DOHH2 (cell line): ENCODE data around the gene BCL2A1.

Experiments used
- EZH2phosphoT487 ChIP-seq: fragments of 200-600 bp; sonication (generic); IDR thresholded peaks from 2 replicates; pipeline ENCODE4 v1.6.1; 2017; ENCODE audit warnings: borderline replicate concordance, mild to moderate bottlenecking, antibody characterized with exemption, low read length, moderate library complexity, mixed read lengths
- TF ChIP-seq, protein P1 (sequence below): fragments of 200-600 bp; sonication (generic); IDR thresholded peaks from one replicate; pipeline ENCODE4 v1.5.1; 2014; ENCODE audit warnings: antibody characterized with exemption, mild to moderate bottlenecking, low read depth, low read length; ENCODE audit not compliant: poor library complexity, severe bottlenecking

DNA sequence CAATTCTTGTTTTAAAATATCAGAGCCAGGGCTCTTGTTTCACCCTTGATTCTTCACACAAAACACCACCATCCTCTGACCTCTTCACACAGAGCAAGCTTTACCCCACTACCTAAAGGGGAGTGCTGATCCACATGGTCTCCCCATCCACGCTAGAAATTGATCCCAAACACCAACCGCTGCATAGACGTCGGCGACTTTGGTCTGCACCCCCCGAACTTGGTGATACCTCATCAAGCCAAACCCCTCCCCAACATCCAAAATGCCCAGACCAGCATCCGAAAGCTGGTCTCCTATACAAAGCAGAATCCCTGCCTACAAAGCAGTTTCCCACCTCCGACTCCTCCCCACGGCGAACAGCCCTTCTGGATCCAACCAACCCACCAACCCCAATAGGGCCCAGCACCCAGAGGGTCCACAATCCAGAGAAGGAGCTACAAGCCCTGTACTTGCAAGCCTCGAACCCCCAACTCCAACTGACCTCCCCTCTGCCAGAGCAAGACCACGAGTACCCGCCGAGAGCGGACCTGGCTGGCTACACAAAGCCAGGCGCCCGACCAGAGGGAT is 48.4 kb downstream of the BCL2A1 start:
- TF ChIP-seq, protein P1, sequence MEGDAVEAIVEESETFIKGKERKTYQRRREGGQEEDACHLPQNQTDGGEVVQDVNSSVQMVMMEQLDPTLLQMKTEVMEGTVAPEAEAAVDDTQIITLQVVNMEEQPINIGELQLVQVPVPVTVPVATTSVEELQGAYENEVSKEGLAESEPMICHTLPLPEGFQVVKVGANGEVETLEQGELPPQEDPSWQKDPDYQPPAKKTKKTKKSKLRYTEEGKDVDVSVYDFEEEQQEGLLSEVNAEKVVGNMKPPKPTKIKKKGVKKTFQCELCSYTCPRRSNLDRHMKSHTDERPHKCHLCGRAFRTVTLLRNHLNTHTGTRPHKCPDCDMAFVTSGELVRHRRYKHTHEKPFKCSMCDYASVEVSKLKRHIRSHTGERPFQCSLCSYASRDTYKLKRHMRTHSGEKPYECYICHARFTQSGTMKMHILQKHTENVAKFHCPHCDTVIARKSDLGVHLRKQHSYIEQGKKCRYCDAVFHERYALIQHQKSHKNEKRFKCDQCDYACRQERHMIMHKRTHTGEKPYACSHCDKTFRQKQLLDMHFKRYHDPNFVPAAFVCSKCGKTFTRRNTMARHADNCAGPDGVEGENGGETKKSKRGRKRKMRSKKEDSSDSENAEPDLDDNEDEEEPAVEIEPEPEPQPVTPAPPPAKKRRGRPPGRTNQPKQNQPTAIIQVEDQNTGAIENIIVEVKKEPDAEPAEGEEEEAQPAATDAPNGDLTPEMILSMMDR = no peak
- no peak for TF ChIP-seq EZH2phosphoT487
